Measurements from ENCODE around the gene ECM1. TPM values are rescaled to one million over a fixed set of nuclear protein-coding genes. Genes with fewer than 3 reads are reported as not detected.

ECM1 gene
- polyA plus RNA-seq, 1 donor (not counting 4 experiments of a cell fraction or from before 2014, with no cell fraction given) = 23.6 TPM

GRCh38 chr1:150558761-150559655 is 51.1 kb downstream of the ECM1 start:
- Histone ChIP-seq H3K9ac (ENCODE audit: control insufficient read depth, extremely low read depth, insufficient read depth, low read length) (no peak overlapping the region), H3K79me2 (ENCODE audit: control insufficient read depth, insufficient read depth, low read length) (peaks cover 3% of the 10 kb centered on the region), H3K36me3 (ENCODE audit: control insufficient read depth in 2 of 2, extremely low read depth in 1 of 2, insufficient read depth in 2 of 2, low read length in 2 of 2) (peaks cover 0 to 4% of the 10 kb centered on the region in 2 experiments), H3K9me1 (ENCODE audit: control insufficient read depth, extremely low read depth, insufficient read depth, low read length) (peaks cover 3% of the 10 kb centered on the region), H3K4me1 (ENCODE audit: control insufficient read depth, extremely low read depth, insufficient read depth, low read length) (peaks cover 33% of the 10 kb centered on the region), H3K27ac (ENCODE audit: control insufficient read depth, insufficient read depth, low read length) (no peak overlapping the region), H2AFZ (ENCODE audit: control insufficient read depth, low read length) (no peak overlapping the region), H3K27me3 (ENCODE audit: control insufficient read depth, extremely low read depth, insufficient read depth, low read length) (no peaks in the 10 kb centered on the region), H3K4me2 (ENCODE audit: control insufficient read depth, extremely low read depth, insufficient read depth, low read depth, low read length) (no peak overlapping the region), H3K4me3 (ENCODE audit: control insufficient read depth in 2 of 3, extremely low read depth in 1 of 3, insufficient read depth in 2 of 3, low read depth in 1 of 3, low read length in 3 of 3) (no peak overlapping the region), H4K20me1 (ENCODE audit: control insufficient read depth, extremely low read depth, insufficient read depth, low read length) (no peaks in the 10 kb centered on the region), H3K9me3 (ENCODE audit: control insufficient read depth, low read depth, low read length) (no peaks in the 10 kb centered on the region)
- no peak for DNase-seq (ENCODE audit: low read depth, low spot score)
- TF ChIP-seq CTCF (optimal IDR thresholded peaks at IDR 0.05 in 1 of 3, IDR thresholded peaks at IDR 0.05 in 1 of 3, conservative IDR thresholded peaks at IDR 0.05 in 1 of 3; ENCODE audit: extremely low read depth in 1 of 3, insufficient read depth in 2 of 3, low read length in 3 of 3) (no peak), EZH2 (IDR thresholded peaks at IDR 0.05; ENCODE audit: low read length) (no peak)
- no peak for FAIRE-seq
- dilution Hi-C loops (cut with MboI; ENCODE audit: extremely low pct_ligation_motif_present, low sequenced_read_pairs) = no loop called here

- H2AFZ ChIP-seq (ENCODE audit: control insufficient read depth, low read length) = no peak overlapping the region
Observed at GRCh38 chr1:150559656-150560010, 51.7 kb downstream of the ECM1 start.

More at GRCh38 chr1:150559656-150560010, 51.7 kb downstream of the ECM1 start:
- H3K79me2 ChIP-seq (ENCODE audit: control insufficient read depth, insufficient read depth, low read length) = peaks cover 3% of the 10 kb centered on the region
- H3K36me3 ChIP-seq (ENCODE audit: control insufficient read depth in 2 of 2, extremely low read depth in 1 of 2, insufficient read depth in 2 of 2, low read length in 2 of 2) = peaks cover 0 to 4% of the 10 kb centered on the region in 2 experiments
- no peak for DNase-seq (ENCODE audit: low read depth, low spot score)
- peaks cover 39% of the 10 kb centered on the region for H3K4me1 ChIP-seq (ENCODE audit: control insufficient read depth, extremely low read depth, insufficient read depth, low read length)
- H3K9ac ChIP-seq (ENCODE audit: control insufficient read depth, extremely low read depth, insufficient read depth, low read length) = no peak overlapping the region
- TF ChIP-seq CTCF (optimal IDR thresholded peaks at IDR 0.05 in 1 of 3, IDR thresholded peaks at IDR 0.05 in 1 of 3, conservative IDR thresholded peaks at IDR 0.05 in 1 of 3; ENCODE audit: extremely low read depth in 1 of 3, insufficient read depth in 2 of 3, low read length in 3 of 3) (no peak), EZH2 (IDR thresholded peaks at IDR 0.05; ENCODE audit: low read length) (no peak)
- no peak overlapping the region for H3K4me2 ChIP-seq (ENCODE audit: control insufficient read depth, extremely low read depth, insufficient read depth, low read depth, low read length)
- no peaks in the 10 kb centered on the region for H4K20me1 ChIP-seq (ENCODE audit: control insufficient read depth, extremely low read depth, insufficient read depth, low read length)
- no peak overlapping the region for H3K27ac ChIP-seq (ENCODE audit: control insufficient read depth, insufficient read depth, low read length)
- peaks cover 3% of the 10 kb centered on the region for H3K9me1 ChIP-seq (ENCODE audit: control insufficient read depth, extremely low read depth, insufficient read depth, low read length)
- H3K27me3 ChIP-seq (ENCODE audit: control insufficient read depth, extremely low read depth, insufficient read depth, low read length) = no peaks in the 10 kb centered on the region
- dilution Hi-C loops (cut with MboI; ENCODE audit: extremely low pct_ligation_motif_present, low sequenced_read_pairs) = no loop called here
- H3K9me3 ChIP-seq (ENCODE audit: control insufficient read depth, low read depth, low read length) = no peaks in the 10 kb centered on the region
- no peak overlapping the region for H3K4me3 ChIP-seq (ENCODE audit: control insufficient read depth in 2 of 3, extremely low read depth in 1 of 3, insufficient read depth in 2 of 3, low read depth in 1 of 3, low read length in 3 of 3)
- no peak for FAIRE-seq

All from keratinocyte (primary cell).